ENCODE results near the gene ZNF511.

- TF ChIP-seq, protein P1, sequence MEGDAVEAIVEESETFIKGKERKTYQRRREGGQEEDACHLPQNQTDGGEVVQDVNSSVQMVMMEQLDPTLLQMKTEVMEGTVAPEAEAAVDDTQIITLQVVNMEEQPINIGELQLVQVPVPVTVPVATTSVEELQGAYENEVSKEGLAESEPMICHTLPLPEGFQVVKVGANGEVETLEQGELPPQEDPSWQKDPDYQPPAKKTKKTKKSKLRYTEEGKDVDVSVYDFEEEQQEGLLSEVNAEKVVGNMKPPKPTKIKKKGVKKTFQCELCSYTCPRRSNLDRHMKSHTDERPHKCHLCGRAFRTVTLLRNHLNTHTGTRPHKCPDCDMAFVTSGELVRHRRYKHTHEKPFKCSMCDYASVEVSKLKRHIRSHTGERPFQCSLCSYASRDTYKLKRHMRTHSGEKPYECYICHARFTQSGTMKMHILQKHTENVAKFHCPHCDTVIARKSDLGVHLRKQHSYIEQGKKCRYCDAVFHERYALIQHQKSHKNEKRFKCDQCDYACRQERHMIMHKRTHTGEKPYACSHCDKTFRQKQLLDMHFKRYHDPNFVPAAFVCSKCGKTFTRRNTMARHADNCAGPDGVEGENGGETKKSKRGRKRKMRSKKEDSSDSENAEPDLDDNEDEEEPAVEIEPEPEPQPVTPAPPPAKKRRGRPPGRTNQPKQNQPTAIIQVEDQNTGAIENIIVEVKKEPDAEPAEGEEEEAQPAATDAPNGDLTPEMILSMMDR (conservative IDR thresholded peaks at IDR 0.05): no peak; the same call in 1 of the 2 replicates
- TF ChIP-seq EZH2 (IDR thresholded peaks at IDR 0.05; ENCODE audit: low read depth): no peak
These were observed 19.1 kb downstream of the ZNF511 start for GRCh38 chr10:133327651-133328357.
